GOT3 (cell line): Measurements from ENCODE around the gene OLFM1.

ENCODE experiments used
- DNase-seq: peaks from one replicate; lab custom pipeline; 2025; ENCODE audit warnings: mixed read lengths; lab: John Stamatoyannopoulos, UW

OLFM1 gene

GRCh38 chr9:135087489-135087792 lies at the start of gene OLFM1:
Gene OLFM1, plus strand, starts transcription at chr9:135087668. Its CDS starts 322 bp downstream, at chr9:135087990.
- no peak for DNase-seq

- DNase-seq: no peak
Observed at GRCh38 chr9:135038331-135038730, 49.1 kb upstream of the OLFM1 start.

GRCh38 chr9:135038826-135039225 lies 48.6 kb upstream of the OLFM1 start:
- DNase-seq: no peak

GRCh38 chr9:135039266-135039870 lies 48.1 kb upstream of the OLFM1 start:
- DNase-seq: no peak

- DNase-seq: no peak
Observed at GRCh38 chr9:135039916-135040645, 47.4 kb upstream of the OLFM1 start.

- no peak for DNase-seq
Observed at GRCh38 chr9:135040892-135041291, 46.6 kb upstream of the OLFM1 start.

GRCh38 chr9:135043345-135043744 lies 44.1 kb upstream of the OLFM1 start:
- DNase-seq: no peak

- no peak for DNase-seq
Observed at GRCh38 chr9:135045264-135045927, 42.1 kb upstream of the OLFM1 start.

- DNase-seq: no peak
Observed at GRCh38 chr9:135045928-135046738, 41.3 kb upstream of the OLFM1 start.

GRCh38 chr9:135046739-135047350 lies 40.6 kb upstream of the OLFM1 start:
- no peak for DNase-seq

GRCh38 chr9:135047521-135047920 lies 39.9 kb upstream of the OLFM1 start:
- no peak for DNase-seq

- DNase-seq: no peak
Observed at GRCh38 chr9:135048046-135048757, 39.3 kb upstream of the OLFM1 start.

- no peak for DNase-seq
Observed at GRCh38 chr9:135048758-135049444, 38.6 kb upstream of the OLFM1 start.

- no peak for DNase-seq
Observed at GRCh38 chr9:135049460-135049859, 38.0 kb upstream of the OLFM1 start.

GRCh38 chr9:135050072-135050990 lies 37.1 kb upstream of the OLFM1 start:
- no peak for DNase-seq

- no peak for DNase-seq
Observed at GRCh38 chr9:135051316-135052038, 36.0 kb upstream of the OLFM1 start.

GRCh38 chr9:135053133-135053532 lies 34.3 kb upstream of the OLFM1 start:
- DNase-seq: no peak

- DNase-seq: no peak
Observed at GRCh38 chr9:135055181-135055580, 32.3 kb upstream of the OLFM1 start.

- no peak for DNase-seq
Observed at GRCh38 chr9:135056541-135056940, 30.9 kb upstream of the OLFM1 start.
